Hepatocyte (in vitro differentiated cells): ENCODE data around the gene TAPT1. TPM values are rescaled to one million over a fixed set of nuclear protein-coding genes. Genes with fewer than 3 reads are reported as not detected.

Experiments
- DNase-seq: peaks from one replicate; pipeline ENCODE4 v3.0.0-alpha.2; 2016; ENCODE audit warnings: low spot score
- H2AFZ ChIP-seq: fragments of 200-600 bp; sonication (generic); 2 replicates; pipeline ENCODE4 v1.6.0; 2016; ENCODE audit warnings: antibody characterized with exemption, mild to moderate bottlenecking
- H3K27ac ChIP-seq: fragments of 200-600 bp; sonication (generic); 2 replicates; pipeline ENCODE4 v1.5.1; 2016; ENCODE audit warnings: mild to moderate bottlenecking
- H3K27me3 ChIP-seq: fragments of 200-600 bp; sonication (generic); 2 replicates; pipeline ENCODE4 v1.6.1; 2016
- H3K36me3 ChIP-seq: fragments of 200-600 bp; sonication (generic); replicated peaks from 2 replicates; pipeline ENCODE4 v1.5.1; 2016; ENCODE audit warnings: low read depth; ENCODE audit not compliant: insufficient read depth
- H3K4me1 ChIP-seq: fragments of 200-600 bp; sonication (generic); 2 replicates; pipeline ENCODE4 v1.5.1; 2016; ENCODE audit warnings: mild to moderate bottlenecking, moderate library complexity; ENCODE audit not compliant: insufficient read depth
- H3K4me2 ChIP-seq: fragments of 200-600 bp; sonication (generic); 2 replicates; pipeline ENCODE4 v1.6.0; 2016
- H3K4me3 ChIP-seq: fragments of 200-600 bp; sonication (generic); 2 replicates; pipeline ENCODE4 v1.5.1; 2016; ENCODE audit warnings: mild to moderate bottlenecking
- H3K79me2 ChIP-seq: fragments of 200-600 bp; sonication (generic); 2 replicates; pipeline ENCODE4 v1.6.0; 2017; ENCODE audit warnings: mild to moderate bottlenecking
- H3K9me2 ChIP-seq: fragments of 200-600 bp; sonication (generic); replicated peaks from 2 replicates; pipeline ENCODE4 v1.6.0; 2017; ENCODE audit warnings: mild to moderate bottlenecking; ENCODE audit not compliant: insufficient read depth
- H3K9me3 ChIP-seq: fragments of 200-600 bp; sonication (generic); 2 replicates; pipeline ENCODE4 v1.5.1; 2016; ENCODE audit warnings: low read depth, mild to moderate bottlenecking
- H4K20me1 ChIP-seq: fragments of 200-600 bp; sonication (generic); 2 replicates; pipeline ENCODE4 v1.6.0; 2016; ENCODE audit warnings: mild to moderate bottlenecking; ENCODE audit not compliant: insufficient read depth, poor library complexity, severe bottlenecking
- EZH2 ChIP-seq: fragments of 200-600 bp; sonication (generic); IDR thresholded peaks from 2 replicates; pipeline ENCODE4 v1.6.1; 2016; ENCODE audit warnings: antibody characterized with exemption, mild to moderate bottlenecking, borderline replicate concordance
- EZH2phosphoT487 ChIP-seq: fragments of 200-600 bp; sonication (generic); IDR thresholded peaks from one replicate; pipeline ENCODE4 v1.6.1; 2018; ENCODE audit warnings: antibody characterized with exemption, mild to moderate bottlenecking, low read depth, moderate library complexity; ENCODE audit not compliant: unreplicated experiment, severe bottlenecking
- WGBS: methylation state at CpG from one replicate; pipeline ENCODE4 v1.1.6; 2016; ENCODE audit warnings: low lambda C conversion rate; ENCODE audit errors: missing lambda C conversion rate; 5-methylcytosine and 5-hydroxymethylcytosine counted together
- polyA plus RNA-seq: library from polyadenylated mRNA; unstranded; fragments of >200 nt; fragmentation: Nextera tagmentation; extraction: Ambion mirVana; gene quantifications from 2 replicates; pipeline ENCODE4 v1.2.1, GENCODE V29; 2016
- total RNA-seq: library from RNA; depleted of rRNA; stranded (reverse); fragments of >200 nt; gene quantifications from 2 replicates; pipeline ENCODE4 v1.2.3, GENCODE V29; 2014
- TF ChIP-seq, protein P1 (sequence below): fragments of 200-600 bp; sonication (generic); IDR thresholded peaks from 2 replicates; pipeline ENCODE4 v1.5.1; 2016; ENCODE audit warnings: antibody characterized with exemption, mild to moderate bottlenecking; ENCODE audit not compliant: poor library complexity

The TAPT1 gene
- total and polyA plus RNA-seq, 2 experiments from 2014 or later: 12.9 to 19.3 TPM

DNA sequence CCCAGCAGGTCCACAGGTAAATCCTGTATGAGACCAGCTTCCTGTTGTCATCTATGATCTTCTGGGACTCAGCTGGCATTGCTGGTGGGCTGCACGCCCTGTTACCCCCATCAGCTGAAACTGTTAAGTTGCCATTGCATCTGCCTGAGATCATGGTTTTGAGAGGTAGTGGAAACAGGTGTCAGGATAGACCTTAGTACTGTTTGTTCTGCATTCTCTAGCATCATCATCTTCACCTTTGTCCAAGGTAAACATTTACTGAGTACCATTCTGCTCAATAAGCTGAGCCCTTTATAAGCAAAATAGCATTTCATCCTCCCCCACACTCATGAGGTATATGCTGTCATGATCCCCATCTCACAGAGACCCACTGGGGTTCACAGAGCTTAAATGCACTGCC is 99.6 kb downstream of the TAPT1 start:
- Histone ChIP-seq H4K20me1 (no peaks in the 10 kb centered on the region), H3K27ac (no peak overlapping the region), H3K4me3 (no peak overlapping the region), H3K79me2 (no peaks in the 10 kb centered on the region), H3K9me2 (no peaks in the 10 kb centered on the region), H3K9me3 (no peaks in the 10 kb centered on the region), H3K36me3 (no peaks in the 10 kb centered on the region), H3K27me3 (no peaks in the 10 kb centered on the region), H2AFZ (no peak overlapping the region), H3K4me1 (peaks cover 16% of the 10 kb centered on the region), H3K4me2 (no peak overlapping the region)
- TF ChIP-seq EZH2phosphoT487: no peak
- TF ChIP-seq, protein P1, sequence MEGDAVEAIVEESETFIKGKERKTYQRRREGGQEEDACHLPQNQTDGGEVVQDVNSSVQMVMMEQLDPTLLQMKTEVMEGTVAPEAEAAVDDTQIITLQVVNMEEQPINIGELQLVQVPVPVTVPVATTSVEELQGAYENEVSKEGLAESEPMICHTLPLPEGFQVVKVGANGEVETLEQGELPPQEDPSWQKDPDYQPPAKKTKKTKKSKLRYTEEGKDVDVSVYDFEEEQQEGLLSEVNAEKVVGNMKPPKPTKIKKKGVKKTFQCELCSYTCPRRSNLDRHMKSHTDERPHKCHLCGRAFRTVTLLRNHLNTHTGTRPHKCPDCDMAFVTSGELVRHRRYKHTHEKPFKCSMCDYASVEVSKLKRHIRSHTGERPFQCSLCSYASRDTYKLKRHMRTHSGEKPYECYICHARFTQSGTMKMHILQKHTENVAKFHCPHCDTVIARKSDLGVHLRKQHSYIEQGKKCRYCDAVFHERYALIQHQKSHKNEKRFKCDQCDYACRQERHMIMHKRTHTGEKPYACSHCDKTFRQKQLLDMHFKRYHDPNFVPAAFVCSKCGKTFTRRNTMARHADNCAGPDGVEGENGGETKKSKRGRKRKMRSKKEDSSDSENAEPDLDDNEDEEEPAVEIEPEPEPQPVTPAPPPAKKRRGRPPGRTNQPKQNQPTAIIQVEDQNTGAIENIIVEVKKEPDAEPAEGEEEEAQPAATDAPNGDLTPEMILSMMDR: no peak
- no peak for TF ChIP-seq EZH2
- WGBS: 89% methylated on average over 1 of the region's 1 CpG
- no peak for DNase-seq

DNA sequence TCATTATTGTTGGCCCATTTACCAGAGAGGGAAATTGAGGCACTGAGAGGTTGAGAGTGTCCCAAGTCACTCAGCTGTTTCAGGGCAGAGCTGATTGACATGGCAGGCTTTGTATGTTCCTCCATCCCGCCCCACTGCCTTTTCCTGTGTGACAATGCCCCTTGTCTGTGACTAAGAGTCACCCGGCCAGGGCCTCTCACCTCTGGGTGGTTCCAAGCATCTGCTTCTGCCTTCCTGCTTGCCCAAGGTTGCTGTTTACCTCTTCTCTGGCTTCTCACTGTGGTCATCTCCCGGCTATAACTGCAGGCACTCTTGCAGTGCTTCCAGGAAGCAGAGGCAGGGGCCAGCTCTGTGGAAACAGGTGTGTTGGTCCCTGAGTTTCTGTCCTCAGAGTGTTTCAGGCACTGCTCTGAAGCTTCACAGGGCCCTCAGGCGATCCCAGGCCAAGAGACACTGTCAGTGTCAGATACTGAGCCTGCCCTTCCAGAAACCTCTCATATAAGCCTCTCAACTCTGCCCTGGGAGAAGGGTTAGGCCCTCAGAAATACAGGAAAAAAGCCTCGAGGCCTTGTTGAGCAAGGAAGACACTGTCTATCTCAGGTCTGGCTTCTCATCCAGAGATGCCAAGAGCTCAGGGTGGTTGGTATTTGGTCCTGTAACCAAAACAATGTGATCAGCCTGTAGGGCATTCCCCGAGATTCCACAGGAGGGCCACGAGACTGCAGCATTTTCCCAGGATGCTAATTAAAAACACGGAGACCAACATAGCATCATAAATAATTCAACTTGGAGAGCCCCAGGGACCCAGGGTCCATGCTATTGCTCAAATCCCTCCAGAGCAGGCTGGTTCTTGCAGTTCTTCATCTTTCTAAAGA is 100.5 kb downstream of the TAPT1 start:
- no peaks in the 10 kb centered on the region for H3K9me2 ChIP-seq
- no peaks in the 10 kb centered on the region for H4K20me1 ChIP-seq
- no peaks in the 10 kb centered on the region for H3K9me3 ChIP-seq
- WGBS: 77% methylated on average over 8 of the region's 8 CpGs
- H3K36me3 ChIP-seq: no peaks in the 10 kb centered on the region
- H3K4me3 ChIP-seq: no peak overlapping the region
- no peak overlapping the region for H2AFZ ChIP-seq
- H3K79me2 ChIP-seq: no peaks in the 10 kb centered on the region
- no peak overlapping the region for H3K4me2 ChIP-seq
- no peaks in the 10 kb centered on the region for H3K27me3 ChIP-seq
- DNase-seq: no peak
- TF ChIP-seq EZH2phosphoT487 (no peak), EZH2 (no peak)
- TF ChIP-seq, protein P1: no peak
- no peak overlapping the region for H3K27ac ChIP-seq
- H3K4me1 ChIP-seq: peaks cover 16% of the 10 kb centered on the region

DNA sequence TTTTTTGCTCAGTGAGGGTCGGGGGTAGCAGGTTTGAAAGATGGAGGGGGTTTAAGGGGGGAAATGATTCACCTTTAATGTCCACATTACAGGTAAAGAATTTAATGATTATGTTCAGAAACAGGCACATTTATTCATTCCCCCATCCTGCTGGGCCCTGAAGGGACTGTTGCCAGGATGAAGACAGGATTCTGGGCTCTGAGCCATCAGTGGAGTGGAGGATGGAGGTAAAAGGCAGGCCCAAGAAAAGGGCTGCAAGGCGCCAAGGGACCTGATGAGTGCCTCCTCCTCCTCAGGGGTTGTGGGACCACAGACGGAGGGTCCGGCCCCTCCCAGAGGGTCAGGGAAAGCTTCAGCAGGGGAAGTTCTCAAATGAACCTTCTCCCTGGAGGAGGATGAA is 102.0 kb downstream of the TAPT1 start:
- WGBS: 95% methylated on average over 4 of the region's 4 CpGs
- no peak for DNase-seq

More for the DNA sequence above, 102.0 kb downstream of the TAPT1 start:
- Histone ChIP-seq H3K79me2 (no peaks in the 10 kb centered on the region), H3K4me3 (no peak overlapping the region), H3K27me3 (no peaks in the 10 kb centered on the region), H2AFZ (no peak overlapping the region), H3K9me3 (no peaks in the 10 kb centered on the region), H3K4me1 (peaks cover 8% of the 10 kb centered on the region), H3K9me2 (no peaks in the 10 kb centered on the region), H3K4me2 (no peak overlapping the region), H4K20me1 (no peaks in the 10 kb centered on the region), H3K36me3 (no peaks in the 10 kb centered on the region), H3K27ac (no peak overlapping the region)
- no peak for TF ChIP-seq EZH2
- TF ChIP-seq, protein P1: no peak
